Kidney (tissue), 14 donors: ENCODE results near the gene CLIP4. TPM values are rescaled to one million over a fixed set of nuclear protein-coding genes. Genes with fewer than 3 reads are reported as not detected.
A peak's percentile ranks its signal among the peaks of the same experiment; 100 is the strongest.

Experiments
- DNase-seq, 5 donors: peaks; one replicate each; pipeline ENCODE4 v3.0.0-alpha.2; 2013 to 2020
- FAIRE-seq: peaks from 2 replicates; lab custom pipeline; 2012; peaks lifted over from hg19 to GRCh38; lab: Jason Lieb, UNC
- H3K27ac ChIP-seq, 2 donors: one replicate each; pipeline ENCODE4 v1.7.0; 2013; ENCODE audit warnings: low read depth in 2 of 2, low read length in 2 of 2, inconsistent platforms in 1 of 2
- H3K27me3 ChIP-seq: one replicate; pipeline ENCODE4 v1.7.1; 2013; ENCODE audit warnings: low read length, inconsistent platforms; ENCODE audit not compliant: control insufficient read depth, insufficient read depth
- H3K36me3 ChIP-seq, 3 donors: one replicate each; pipeline versions ENCODE4 v1.7.0 to v1.7.1; 2013; ENCODE audit warnings: low read length in 3 of 3, control low read depth in 1 of 3, inconsistent platforms in 1 of 3; ENCODE audit not compliant: insufficient read depth in 3 of 3, control insufficient read depth in 2 of 3
- H3K4me1 ChIP-seq, 3 donors: one replicate each; pipeline versions ENCODE4 v1.7.0 to v1.7.1; 2013; ENCODE audit warnings: low read length in 3 of 3, inconsistent platforms in 1 of 3, low read depth in 1 of 3; ENCODE audit not compliant: control insufficient read depth in 2 of 3, insufficient read depth in 2 of 3
- H3K4me3 ChIP-seq, 3 donors: one replicate each; pipeline versions ENCODE4 v1.7.0 to v1.8.1; 2013; ENCODE audit warnings: low read length in 3 of 3, control low read depth in 1 of 3, inconsistent platforms in 1 of 3
- H3K9ac ChIP-seq, 3 donors: one replicate each; pipeline versions ENCODE4 v1.7.0 to v1.7.1; 2013; ENCODE audit warnings: low read length in 3 of 3, control low read depth in 1 of 3, inconsistent platforms in 1 of 3
- H3K9me3 ChIP-seq, 3 donors: one replicate each; pipeline versions ENCODE4 v1.7.0 to v1.7.1; 2013; ENCODE audit warnings: low read length in 3 of 3, control low read depth in 1 of 3, inconsistent platforms in 1 of 3; ENCODE audit not compliant: control insufficient read depth in 2 of 3, insufficient read depth in 1 of 3
- intact Hi-C: fragments of 100-400 bp; cut with DNase I; formaldehyde crosslinking; loops from one replicate; pipeline ENCODE4 v1.11.1; 2022
- polyA plus RNA-seq: library from polyadenylated mRNA; stranded (reverse); fragments of 350-450 nt; fragmentation: Illumina TruSeq; extraction: RNeasy Lipid Tissue Mini Kit (QIAGEN cat#74804); gene quantifications from one replicate; pipeline ENCODE4 v1.2.3, GENCODE V29; 2014; ENCODE audit warnings: low read depth, low replicate concordance; ENCODE audit not compliant: insufficient read depth
- total RNA-seq: library from RNA; stranded (reverse); fragmentation: NEBNext Ultra II Directional; extraction: Animal tissue kit (Norgen Biotek cat#: 25700); gene quantifications from one replicate; pipeline ENCODE4 v1.2.1, GENCODE V29; 2021
- TF ChIP-seq, protein P1 (sequence below): IDR thresholded peaks from 3 replicates; pipeline ENCODE4 v1.5.1; 2012; ENCODE audit warnings: mild to moderate bottlenecking, moderate library complexity, borderline replicate concordance; ENCODE audit not compliant: insufficient read depth; ENCODE audit errors: extremely low read depth
- donor health status: control.
- donor health status: control.
- donor health status: control.
- donor health status: control.
- donor health status: control.
- donor health status: DM: yes; HTN: yes; CAD: no.
- donor health status: Normal renal cell carcinoma (clear cell type).

CLIP4 gene
- total and polyA plus RNA-seq, 2 donors from 2014 or later = 7.8 to 18.1 TPM

DNA sequence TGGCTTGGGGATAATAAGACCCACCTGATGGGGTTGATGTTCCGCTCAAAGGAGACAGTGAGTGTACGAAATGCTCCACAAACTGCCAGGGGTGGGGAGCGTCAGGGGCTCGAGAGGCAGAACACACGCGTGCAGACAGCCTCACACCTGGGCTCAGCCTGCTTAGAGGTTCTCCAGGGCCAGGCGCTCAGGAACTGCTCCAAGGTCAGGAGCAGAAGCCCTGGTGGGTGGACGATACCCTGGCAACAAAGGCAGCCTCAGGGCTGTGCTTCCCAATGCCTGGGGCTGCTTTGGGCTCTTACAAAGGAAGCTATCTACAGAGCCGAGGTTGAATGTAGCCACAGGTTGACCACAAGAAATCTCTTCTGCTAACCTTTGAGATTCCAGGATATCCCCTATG, 114.4 kb downstream of the CLIP4 start:
- DNase-seq (no peak), FAIRE-seq (no peak)
- Histone ChIP-seq H3K4me1 (no peaks in the 10 kb centered on the region), H3K9me3 (no peaks in the 10 kb centered on the region), H3K4me3 (no peak overlapping the region), H3K27me3 (no peaks in the 10 kb centered on the region), H3K36me3 (no peaks in the 10 kb centered on the region), H3K9ac (no peak overlapping the region), H3K27ac (no peak overlapping the region)
- TF ChIP-seq, protein P1, sequence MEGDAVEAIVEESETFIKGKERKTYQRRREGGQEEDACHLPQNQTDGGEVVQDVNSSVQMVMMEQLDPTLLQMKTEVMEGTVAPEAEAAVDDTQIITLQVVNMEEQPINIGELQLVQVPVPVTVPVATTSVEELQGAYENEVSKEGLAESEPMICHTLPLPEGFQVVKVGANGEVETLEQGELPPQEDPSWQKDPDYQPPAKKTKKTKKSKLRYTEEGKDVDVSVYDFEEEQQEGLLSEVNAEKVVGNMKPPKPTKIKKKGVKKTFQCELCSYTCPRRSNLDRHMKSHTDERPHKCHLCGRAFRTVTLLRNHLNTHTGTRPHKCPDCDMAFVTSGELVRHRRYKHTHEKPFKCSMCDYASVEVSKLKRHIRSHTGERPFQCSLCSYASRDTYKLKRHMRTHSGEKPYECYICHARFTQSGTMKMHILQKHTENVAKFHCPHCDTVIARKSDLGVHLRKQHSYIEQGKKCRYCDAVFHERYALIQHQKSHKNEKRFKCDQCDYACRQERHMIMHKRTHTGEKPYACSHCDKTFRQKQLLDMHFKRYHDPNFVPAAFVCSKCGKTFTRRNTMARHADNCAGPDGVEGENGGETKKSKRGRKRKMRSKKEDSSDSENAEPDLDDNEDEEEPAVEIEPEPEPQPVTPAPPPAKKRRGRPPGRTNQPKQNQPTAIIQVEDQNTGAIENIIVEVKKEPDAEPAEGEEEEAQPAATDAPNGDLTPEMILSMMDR = no peak
- intact Hi-C loops = no loop called here

DNA sequence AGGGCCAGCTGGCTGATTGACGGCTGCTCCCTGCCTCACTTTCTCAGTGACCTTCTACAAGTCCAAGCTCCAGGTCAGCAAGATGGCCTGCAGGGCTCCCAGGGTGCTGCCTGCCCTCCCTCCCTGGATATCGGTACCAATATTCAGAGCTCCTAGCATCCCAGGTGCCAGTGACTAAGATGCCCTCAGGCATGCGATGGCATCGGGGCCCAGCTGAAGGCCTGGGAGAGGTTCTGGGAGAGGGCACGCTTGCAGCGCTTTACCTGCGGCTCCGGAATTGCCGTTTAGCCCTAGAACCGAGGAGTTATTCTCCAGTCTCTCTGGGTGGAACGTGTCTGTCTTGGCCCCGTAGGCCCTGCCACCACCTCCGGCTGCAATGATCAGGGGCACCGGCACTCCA, 116.8 kb downstream of the CLIP4 start:
- Histone ChIP-seq H3K9ac (no peak overlapping the region), H3K4me3 (no peak overlapping the region), H3K27me3 (no peaks in the 10 kb centered on the region), H3K27ac (no peak overlapping the region), H3K36me3 (no peaks in the 10 kb centered on the region), H3K9me3 (no peaks in the 10 kb centered on the region), H3K4me1 (no peaks in the 10 kb centered on the region)
- FAIRE-seq (no peak), DNase-seq (no peak)
- TF ChIP-seq, protein P1 = no peak
- intact Hi-C loops = no loop called here

DNA sequence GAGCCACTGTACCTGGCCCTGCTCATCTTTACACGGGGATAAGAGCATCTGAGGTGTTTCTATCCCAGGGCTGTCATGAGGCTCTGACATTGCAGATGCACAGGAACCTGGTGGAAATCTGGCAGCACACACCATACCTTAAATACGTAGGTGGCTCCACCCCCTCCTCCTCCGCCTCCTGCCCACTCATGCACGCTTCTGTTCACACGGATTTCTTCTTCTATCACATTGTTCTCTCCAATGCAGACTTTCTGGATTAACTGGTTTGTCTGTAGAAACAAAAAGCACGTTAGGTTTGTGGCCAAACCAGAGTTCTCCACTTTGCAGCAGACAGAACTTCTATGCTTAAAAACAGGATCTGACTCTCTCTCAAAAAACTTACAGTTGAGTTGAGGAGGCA, 118.2 kb downstream of the CLIP4 start:
- Histone ChIP-seq H3K4me1 (no peaks in the 10 kb centered on the region), H3K27me3 (no peaks in the 10 kb centered on the region), H3K27ac (no peak overlapping the region), H3K9me3 (no peaks in the 10 kb centered on the region), H3K36me3 (no peaks in the 10 kb centered on the region), H3K9ac (no peak overlapping the region), H3K4me3 (no peak overlapping the region)
- FAIRE-seq (no peak), DNase-seq (peak in 3 of 5 donors; percentile 55 to 78 (median 75))
- intact Hi-C loops = no loop called here
- TF ChIP-seq, protein P1 = no peak

DNA sequence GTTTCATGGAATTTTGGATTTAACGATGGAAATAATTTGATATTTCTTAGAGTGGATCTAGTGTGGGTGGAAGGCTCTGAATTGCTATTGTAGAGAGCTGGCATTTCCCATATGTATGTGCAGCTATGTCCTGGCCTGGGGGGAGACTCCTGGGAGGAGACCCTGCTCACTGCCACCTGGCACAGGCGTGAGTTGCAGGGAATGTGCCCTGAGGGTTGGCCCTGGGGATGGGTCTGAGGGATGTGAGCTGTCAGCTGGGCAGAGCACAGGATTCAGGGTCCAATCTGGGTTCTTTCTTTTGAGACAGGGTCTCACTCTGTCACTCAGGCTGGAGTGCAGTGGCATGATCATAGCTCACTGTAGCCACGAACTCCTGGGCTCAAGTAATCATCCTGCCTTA, 120.2 kb downstream of the CLIP4 start:
- Histone ChIP-seq H3K27ac (no peak overlapping the region), H3K9me3 (no peaks in the 10 kb centered on the region), H3K36me3 (no peaks in the 10 kb centered on the region), H3K9ac (no peak overlapping the region), H3K4me1 (no peaks in the 10 kb centered on the region), H3K4me3 (no peak overlapping the region), H3K27me3 (no peaks in the 10 kb centered on the region)
- no peak for FAIRE-seq
- DNase-seq = no peak
- intact Hi-C loops = no loop called here
- TF ChIP-seq, protein P1 = no peak
